GM18502 (cell line): ENCODE data around the gene CRISPLD2.

Source experiments
- ATAC-seq: cut with Tn5 transposase; IDR thresholded peaks from one replicate; pipeline ENCODE4 v1.9.1; 2021; ENCODE audit warnings: mild to moderate bottlenecking; ENCODE audit not compliant: unreplicated experiment, poor library complexity

Gene CRISPLD2

GRCh38 chr16:84836967-84837366, 17.2 kb downstream of the CRISPLD2 start:
- no peak for ATAC-seq

GRCh38 chr16:84838383-84838948, 18.7 kb downstream of the CRISPLD2 start:
- no peak for ATAC-seq

- ATAC-seq: no peak
Observed at GRCh38 chr16:84839054-84839453, 19.3 kb downstream of the CRISPLD2 start.

DNA sequence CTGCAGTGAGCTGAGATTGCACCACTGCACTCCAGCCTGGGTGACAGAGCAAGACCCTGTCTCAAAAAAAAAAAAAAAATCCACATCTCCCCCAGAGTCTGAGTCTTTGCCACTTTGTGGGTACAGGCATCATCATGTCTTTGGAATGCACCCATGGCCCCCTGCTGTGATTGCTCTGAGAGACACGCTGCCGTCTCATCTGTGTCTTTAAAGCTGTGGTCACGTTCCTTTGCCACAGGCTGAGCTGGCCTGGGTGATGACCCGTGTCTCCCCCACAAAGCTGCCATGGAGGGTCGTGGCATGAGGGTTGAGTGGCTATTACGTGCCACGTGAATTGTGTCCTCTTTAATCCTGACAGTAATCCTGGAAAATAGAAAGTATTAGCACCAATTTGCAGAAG, 20.2 kb downstream of the CRISPLD2 start:
- ATAC-seq: no peak

GRCh38 chr16:84840687-84841627, 21.2 kb downstream of the CRISPLD2 start:
- no peak for ATAC-seq

GRCh38 chr16:84841787-84842300, 22.1 kb downstream of the CRISPLD2 start:
- no peak for ATAC-seq

DNA sequence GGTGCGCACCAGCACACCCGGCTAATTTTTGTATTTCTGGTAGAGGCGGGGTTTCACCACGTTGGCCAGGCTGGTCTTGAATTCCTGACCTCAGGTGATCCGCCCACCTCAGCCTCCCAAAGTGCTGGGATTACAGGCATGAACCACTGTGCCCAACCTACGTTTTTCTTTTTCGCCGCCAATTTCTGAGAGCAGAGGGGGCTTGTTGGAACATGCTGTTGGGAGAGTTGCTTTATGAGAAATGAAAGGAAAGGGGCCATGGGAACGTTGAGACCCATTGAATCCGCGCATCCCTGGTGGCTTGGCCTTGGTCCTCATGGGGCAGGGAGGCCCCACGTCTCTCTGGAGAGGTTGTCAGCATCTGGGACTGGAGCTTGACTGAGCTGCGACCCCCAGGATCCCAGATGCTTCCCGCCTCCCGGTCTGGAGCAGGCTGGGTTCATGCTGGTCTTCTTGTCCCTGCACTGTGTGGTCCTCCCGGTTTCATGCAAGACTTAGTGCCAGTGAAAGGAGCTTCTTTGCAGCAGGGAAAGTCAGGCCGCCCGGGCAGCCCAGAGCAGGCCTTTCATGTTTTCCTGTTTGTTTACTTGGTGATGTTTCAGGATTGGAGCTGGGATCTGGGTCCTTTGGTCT, 22.8 kb downstream of the CRISPLD2 start:
- ATAC-seq: no peak

GRCh38 chr16:84843149-84844048, 23.6 kb downstream of the CRISPLD2 start:
- no peak for ATAC-seq

DNA sequence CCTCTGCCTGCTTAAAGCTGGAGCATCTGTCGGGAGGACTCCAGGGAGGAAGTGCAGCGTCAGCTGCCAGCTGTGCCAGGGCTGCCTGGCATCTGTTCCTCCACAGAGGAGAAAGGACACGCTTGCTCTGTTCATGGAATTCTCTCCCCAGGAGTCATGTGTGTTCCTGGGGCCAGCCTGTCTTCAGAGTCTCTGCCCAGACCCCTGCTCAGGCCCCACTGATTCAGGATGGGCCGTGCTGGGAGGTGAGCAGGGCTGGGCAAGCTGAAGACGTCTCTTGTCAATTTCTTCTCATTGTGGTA, 24.2 kb downstream of the CRISPLD2 start:
- no peak for ATAC-seq

- ATAC-seq: no peak
Observed at GRCh38 chr16:84844559-84845495, 25.0 kb downstream of the CRISPLD2 start.

- ATAC-seq: no peak
Observed at GRCh38 chr16:84845496-84846002, 25.8 kb downstream of the CRISPLD2 start.

DNA sequence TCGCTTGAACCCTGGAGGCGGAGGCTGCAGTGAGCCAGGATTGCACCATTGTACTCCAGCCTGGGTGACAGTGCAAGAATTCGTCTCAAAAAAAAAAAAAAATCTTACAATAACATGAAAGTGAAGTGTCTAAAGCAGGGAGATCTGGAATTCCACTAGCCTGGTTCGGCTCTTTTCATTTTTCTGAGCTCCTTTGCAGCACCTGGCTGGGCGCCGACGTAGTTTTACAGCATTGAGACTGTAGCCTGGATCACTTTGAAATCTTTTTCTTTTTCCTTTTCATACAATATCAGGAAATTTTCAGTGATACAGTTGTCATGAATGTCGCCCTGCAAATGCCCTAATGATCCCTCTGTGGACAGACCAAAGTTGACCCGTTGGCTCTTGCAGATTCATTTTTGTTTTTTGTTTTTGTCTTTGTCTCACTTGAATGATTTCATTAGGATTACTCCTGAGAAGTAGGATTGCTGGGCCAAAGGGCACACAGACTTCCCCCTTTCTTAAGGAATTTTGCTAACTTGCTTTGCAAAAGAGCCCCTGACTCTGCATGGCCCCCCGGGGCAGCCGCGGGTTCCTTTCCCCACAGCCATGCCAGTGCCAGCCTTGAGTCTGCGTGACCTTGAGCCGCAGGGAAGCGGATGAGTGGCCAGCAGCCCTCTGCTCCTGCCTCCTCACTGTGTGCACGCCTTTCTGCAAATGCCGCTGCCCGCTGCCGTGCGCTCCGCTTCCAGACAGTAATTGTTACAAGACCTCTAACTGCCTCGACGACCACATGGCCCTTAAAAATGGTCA, 28.0 kb downstream of the CRISPLD2 start:
- ATAC-seq: no peak

DNA sequence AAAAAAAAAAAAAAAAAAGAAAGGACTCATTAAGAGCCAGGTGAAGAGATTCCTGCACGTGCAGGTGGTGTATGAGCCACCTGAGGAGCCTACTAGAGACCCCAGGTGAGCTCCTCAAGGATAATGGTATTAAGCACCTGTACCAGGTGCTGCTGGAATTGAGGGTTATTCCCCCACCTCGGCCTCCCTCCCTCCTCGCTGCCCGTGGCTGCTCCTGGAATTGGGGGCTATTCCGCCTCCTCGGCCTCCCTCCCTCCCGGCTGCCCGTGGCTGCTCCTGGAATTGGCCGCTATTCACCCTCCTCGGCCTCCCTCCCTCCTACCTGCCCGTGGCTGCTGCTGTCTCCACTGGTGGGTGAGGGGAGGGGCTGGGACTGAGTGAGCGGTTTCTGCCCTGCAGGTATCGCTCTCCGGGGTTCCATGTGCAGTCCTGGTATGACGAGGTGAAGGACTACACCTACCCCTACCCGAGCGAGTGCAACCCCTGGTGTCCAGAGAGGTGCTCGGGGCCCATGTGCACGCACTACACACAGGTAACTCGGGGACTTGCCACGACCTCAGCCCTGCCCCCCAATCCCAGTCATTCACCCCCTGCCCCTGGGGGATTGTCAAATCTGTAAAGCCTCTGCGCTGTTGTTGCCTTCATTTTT, 29.3 kb downstream of the CRISPLD2 start:
- ATAC-seq: no peak

DNA sequence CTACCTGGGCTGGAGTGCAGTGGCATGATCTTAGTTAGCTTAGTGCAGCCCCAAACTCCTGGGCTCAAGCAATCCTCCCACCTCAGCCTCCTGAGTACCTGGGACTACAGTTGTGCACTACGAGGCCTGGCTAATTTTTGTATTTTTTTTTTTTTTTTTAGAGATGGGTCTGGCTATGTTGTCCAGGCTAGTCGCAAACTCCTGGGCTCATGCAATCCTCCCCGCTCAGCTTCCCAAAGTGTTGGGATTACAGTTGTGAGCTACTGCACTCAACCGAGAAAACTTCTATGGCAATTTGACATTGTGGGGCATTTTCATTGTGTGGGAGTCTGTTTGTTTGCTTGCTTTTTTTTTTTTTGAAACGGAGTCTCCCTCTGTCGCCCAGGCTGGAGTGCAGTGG, 30.0 kb downstream of the CRISPLD2 start:
- no peak for ATAC-seq

GRCh38 chr16:84850714-84851113, 30.9 kb downstream of the CRISPLD2 start:
- no peak for ATAC-seq

- no peak for ATAC-seq
Observed at GRCh38 chr16:84851192-84852127, 31.7 kb downstream of the CRISPLD2 start.

GRCh38 chr16:84853534-84853933, 33.7 kb downstream of the CRISPLD2 start:
- ATAC-seq: no peak
